Suppressor macrophage treated with lipopolysaccharide for 1 hour (primary cell): ENCODE results near the gene SEPTIN5.

ENCODE experiments used
- DNase-seq, 3 donors: peaks; one replicate each; pipeline ENCODE4 v3.0.0-alpha.2; 2020 to 2022

SEPTIN5 gene

DNA sequence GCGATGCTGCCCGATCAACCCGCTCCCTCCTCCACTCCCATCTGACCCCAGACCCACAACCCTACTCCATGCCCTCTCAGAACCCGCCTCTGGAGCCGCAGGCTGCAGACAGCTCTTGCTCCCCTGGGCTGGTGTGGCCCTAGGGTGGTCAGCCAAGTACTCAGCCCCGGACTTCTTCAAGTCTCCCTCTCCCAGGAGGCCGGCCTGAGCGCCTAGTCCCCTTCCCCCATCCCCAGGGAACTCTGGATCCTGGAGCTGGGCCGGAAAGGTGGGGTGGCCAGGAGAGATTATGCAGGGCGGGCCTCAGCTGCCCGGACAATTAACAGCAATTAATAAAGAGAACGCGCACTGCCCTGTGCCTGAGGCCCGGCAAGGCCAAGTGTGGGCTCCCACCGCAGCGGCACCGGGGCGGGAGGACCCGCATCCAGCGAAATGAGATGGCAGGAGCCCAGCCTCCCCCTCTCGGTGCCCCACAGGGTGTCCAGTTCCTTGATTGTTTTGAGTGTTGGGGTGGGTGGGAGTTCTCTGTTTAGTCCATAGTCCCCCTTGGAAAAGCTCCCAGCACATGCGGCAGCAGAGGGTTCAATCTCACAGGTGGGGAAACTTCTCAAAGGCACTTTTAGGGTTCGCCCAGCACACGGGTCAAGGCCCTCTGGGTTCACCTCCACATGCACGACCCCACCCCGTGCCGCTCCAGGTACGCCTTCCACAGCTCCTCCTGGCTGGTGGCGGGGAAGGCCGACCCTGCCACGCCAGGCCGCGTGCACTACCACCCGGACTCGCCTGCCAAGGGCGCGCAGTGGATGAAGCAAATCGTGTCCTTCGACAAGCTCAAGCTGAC is 49.4 kb downstream of the SEPTIN5 start:
- DNase-seq = no peak

DNA sequence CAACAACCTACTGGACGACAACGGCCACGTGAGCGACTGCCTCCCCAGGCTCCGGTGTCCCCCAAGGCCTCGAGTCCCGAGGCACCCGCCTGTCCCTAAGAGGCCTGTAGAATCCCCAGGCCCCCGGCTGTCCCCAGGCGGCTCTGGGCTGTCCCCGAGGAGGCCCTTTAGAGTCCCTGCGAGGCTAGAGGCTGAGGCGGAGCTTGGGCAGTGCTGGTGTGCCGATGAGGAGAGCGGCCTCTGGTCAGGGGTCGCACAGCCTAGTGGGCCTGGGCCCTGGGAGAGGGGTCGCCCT is 49.9 kb downstream of the SEPTIN5 start:
- no peak for DNase-seq

GRCh38 chr22:19764636-19765476 is 50.6 kb downstream of the SEPTIN5 start:
- no peak for DNase-seq

DNA sequence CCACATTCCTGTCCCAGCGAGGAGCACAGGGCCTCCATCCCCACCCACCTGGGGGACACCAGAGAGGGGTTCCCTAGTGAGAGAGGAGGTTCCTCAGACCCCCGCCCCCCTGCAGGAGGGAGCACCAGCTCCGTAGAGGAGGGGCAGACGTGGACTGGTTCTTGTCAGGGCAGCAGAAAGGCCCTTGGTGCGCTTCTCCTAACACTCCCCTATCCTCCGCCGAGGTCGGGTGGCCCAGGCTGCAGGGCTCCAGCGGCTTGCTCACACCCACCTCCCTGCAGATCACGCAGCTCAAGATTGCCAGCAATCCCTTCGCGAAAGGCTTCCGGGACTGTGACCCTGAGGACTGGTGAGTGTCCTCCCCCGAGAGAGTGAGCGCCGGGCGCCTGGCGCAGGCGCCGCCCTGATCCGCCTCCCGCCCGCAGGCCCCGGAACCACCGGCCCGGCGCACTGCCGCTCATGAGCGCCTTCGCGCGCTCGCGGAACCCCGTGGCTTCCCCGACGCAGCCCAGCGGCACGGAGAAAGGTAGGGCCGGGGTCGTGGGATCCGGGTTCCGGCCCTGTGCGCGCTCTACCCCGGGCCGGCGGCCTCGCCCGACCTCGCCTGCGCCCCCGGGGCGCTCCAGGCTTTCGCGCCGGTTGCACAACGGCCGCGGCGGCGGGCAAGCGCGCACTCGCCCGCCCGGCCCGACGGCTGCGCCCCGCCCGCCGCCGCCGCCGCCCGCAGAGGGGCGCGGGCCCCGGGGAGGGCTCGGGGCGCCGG is 51.4 kb downstream of the SEPTIN5 start:
- DNase-seq = peak; percentile 71 to 82 (median 75)

DNA sequence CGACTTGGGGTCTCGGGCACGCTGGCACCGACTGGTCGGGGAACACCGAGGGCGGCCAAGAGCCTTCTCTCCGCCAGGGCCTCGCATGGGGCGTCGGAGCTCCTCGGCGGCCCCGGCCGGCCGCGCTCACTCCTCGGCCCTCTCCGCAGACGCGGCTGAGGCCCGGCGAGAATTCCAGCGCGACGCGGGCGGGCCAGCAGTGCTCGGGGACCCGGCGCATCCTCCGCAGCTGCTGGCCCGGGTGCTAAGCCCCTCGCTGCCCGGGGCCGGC is 51.9 kb downstream of the SEPTIN5 start:
- peak in 1 of 3 donors; percentile 49 for DNase-seq

GRCh38 chr22:19766511-19767426 is 52.5 kb downstream of the SEPTIN5 start:
- DNase-seq = peak; percentile 85 to 91 (median 87)

DNA sequence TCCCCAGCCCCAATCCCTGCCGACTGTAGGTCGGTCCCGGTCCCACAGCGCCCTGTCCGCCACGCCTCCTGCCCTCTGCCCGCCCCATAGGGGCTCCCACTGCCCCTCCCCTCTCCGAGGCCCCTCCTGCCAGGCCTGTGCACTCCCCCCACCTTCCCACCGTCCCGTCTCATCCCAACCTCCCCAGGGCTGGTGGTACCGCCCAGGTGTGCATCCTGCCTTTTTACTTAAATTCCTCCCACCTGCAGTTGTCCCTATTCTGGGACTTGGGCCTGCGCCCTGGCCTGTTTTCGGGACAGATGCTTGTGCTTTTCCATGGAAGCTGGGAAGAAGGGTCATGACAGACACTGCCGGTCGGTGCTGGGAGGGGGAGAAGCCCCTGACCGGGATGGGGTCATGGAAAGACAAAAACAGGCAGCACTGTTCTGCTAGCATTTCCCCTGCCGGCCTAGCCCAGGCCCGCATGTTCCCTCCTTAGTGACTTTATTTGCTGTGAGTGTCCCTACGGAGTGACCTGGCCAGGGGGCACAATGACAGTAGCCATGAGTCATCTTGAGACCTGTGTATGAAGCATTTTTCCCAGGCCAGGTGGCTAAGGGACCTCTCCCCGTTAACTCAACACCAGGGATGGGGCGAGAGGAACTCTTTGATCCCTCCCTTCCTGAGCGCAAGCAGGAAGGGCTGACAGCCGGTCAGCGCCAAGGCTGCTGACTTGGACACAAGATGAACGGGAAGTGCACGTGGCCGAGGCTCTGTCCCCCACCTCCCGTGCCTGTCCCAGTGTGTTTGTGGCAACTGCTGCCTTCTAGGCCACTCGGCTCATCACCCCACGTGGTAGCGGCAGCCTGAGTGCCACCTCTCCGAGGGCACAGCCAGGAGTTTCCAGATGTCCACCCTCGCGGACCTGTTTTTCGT is 53.4 kb downstream of the SEPTIN5 start:
- DNase-seq = peak; percentile 45 to 53 (median 46)

DNA sequence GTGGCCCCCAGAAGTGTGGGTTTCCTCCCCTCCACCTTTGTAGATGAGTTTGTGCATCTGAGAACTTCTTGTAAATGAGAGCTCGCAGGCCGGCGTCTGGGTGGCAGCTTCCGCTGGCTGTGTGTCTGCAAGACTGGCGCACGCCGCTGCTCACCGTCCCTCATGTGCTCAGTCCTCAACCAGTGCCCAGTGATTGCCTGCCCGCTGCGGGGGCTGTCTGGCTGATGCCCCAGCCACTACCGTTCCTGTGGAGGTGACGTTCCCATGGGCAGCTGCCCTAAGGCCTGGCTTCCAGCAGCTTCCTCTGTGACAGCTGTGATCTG is 55.1 kb downstream of the SEPTIN5 start:
- DNase-seq = no peak

- no peak for DNase-seq
Observed at GRCh38 chr22:19770349-19771220, 56.3 kb downstream of the SEPTIN5 start.

DNA sequence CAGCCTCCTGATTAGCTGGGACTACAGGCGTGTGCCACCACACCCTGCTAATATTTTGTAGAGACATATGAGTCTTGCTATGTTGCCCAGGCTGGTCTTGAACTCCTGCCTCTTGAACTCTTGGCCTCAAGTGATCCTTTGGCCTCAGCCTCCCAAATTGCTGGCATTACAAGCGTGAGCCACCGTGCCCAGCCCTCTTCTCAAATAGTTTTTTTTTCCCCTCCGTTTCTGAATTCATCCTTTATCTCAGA is 58.0 kb downstream of the SEPTIN5 start:
- no peak for DNase-seq
